ENCODE data around the gene PSMD7. TPM values are rescaled to one million over a fixed set of nuclear protein-coding genes. Genes with fewer than 3 reads are reported as not detected.

PSMD7 gene
- total and polyA plus RNA-seq, 2 donors (not counting 1 experiment from before 2014, with no cell fraction given): 34.1 to 60.8 TPM

DNA sequence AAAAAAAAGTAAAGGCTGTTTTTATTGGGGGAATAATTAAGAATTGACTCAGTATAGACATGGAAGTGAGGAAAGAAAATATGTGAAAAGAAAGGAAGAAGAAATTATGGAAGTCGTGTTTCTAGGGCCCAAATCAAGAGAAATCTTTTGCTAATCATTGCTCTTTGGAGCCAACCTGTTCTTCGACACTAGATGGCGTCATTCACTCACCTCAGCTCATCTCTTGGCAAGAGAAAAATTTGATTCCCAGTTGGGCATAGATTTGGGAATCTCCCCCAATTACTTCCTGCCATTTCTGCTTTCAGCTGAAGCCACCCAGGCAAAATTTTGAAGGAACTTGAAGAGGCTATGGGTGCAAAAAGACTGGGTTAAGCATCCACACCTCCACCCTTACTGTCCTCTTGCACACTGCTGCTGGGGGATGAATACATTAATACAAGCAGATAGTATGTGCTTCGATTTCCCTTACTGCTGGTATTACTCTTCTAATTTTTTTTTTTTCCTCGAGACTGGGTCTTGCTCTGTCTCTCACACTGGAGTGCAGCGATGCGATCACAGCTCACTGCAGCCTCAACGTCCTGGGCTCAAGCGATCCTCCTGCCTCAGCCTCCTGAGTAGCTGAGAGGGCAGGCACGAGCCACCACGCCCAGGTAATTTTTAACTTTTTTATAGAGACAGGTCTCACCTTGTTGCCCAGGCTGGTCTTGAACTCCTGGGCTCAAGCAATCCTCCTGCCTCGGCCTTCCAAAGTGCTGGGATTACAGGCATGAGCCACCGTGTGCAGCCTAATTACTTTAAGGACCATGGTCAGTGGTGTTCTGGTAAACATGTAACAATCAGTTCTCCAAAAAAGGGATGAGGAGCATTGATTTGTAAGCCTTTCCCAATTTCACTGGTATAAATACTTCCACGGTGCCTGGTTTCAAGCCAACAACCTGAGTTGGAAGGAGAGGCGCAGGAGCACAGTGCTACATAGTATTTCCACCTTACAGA lies 13.5 kb downstream of the PSMD7 start:
- Histone ChIP-seq H3K27me3 (replicated peaks in 1 of 4; ENCODE audit: control extremely low read depth in 1 of 4, control insufficient read depth in 3 of 4, insufficient read depth in 4 of 4, low read length in 3 of 4) (no peaks in the 10 kb centered on the region), H2AFZ (ENCODE audit: insufficient read depth, low read depth, low read length, poor library complexity, severe bottlenecking) (no peak overlapping the region), H4K20me1 (ENCODE audit: control insufficient read depth, insufficient read depth, low read length, poor library complexity, severe bottlenecking) (no peaks in the 10 kb centered on the region), H3K4me2 (replicated peaks; ENCODE audit: low read depth, low read length, poor library complexity, severe bottlenecking) (no peak overlapping the region), H3K36me3 (replicated peaks in 1 of 2; ENCODE audit: control extremely low read depth in 1 of 2, control insufficient read depth in 1 of 2, extremely low read depth in 1 of 2, insufficient read depth in 2 of 2, low read length in 1 of 2) (peaks cover 8 to 21% of the 10 kb centered on the region in 2 experiments), H3K4me3 (ENCODE audit: control extremely low read depth in 1 of 5, extremely low read depth in 1 of 5, insufficient read depth in 1 of 5, low read depth in 2 of 5, low read length in 4 of 5) (no peak overlapping the region), H3K9me3 (ENCODE audit: control extremely low read depth in 1 of 3, control insufficient read depth in 2 of 3, insufficient read depth in 1 of 3, low read length in 2 of 3) (no peaks in the 10 kb centered on the region), H3K4me1 (ENCODE audit: control insufficient read depth in 2 of 2, insufficient read depth in 2 of 2, low read length in 2 of 2) (no peaks in the 10 kb centered on the region), H3K9ac (ENCODE audit: low read length) (no peak overlapping the region), H3K79me2 (ENCODE audit: control insufficient read depth, insufficient read depth, low read length) (no peaks in the 10 kb centered on the region), H3K27ac (ENCODE audit: low read length in 2 of 2) (no peak overlapping the region)
- CTCF ChIA-PET: interaction anchor here (0.6 to 3.3 kb wide), 13 partner anchors 10 to 330 kb away, joined by 3 to 16 read pairs (median 4); no protein-coding TSS in a partner anchor
- Mint-ChIP-seq H3K27ac (no peak overlapping the region), H3K4me1 (no peaks in the 10 kb centered on the region), H3K27me3 (no peaks in the 10 kb centered on the region), H3K9me3 (ENCODE audit: insufficient read depth) (no peaks in the 10 kb centered on the region), H3K4me3 (no peak overlapping the region)
- POLR2A ChIA-PET: no interaction called here
- TF ChIP-seq, protein P1, sequence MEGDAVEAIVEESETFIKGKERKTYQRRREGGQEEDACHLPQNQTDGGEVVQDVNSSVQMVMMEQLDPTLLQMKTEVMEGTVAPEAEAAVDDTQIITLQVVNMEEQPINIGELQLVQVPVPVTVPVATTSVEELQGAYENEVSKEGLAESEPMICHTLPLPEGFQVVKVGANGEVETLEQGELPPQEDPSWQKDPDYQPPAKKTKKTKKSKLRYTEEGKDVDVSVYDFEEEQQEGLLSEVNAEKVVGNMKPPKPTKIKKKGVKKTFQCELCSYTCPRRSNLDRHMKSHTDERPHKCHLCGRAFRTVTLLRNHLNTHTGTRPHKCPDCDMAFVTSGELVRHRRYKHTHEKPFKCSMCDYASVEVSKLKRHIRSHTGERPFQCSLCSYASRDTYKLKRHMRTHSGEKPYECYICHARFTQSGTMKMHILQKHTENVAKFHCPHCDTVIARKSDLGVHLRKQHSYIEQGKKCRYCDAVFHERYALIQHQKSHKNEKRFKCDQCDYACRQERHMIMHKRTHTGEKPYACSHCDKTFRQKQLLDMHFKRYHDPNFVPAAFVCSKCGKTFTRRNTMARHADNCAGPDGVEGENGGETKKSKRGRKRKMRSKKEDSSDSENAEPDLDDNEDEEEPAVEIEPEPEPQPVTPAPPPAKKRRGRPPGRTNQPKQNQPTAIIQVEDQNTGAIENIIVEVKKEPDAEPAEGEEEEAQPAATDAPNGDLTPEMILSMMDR (IDR thresholded peaks at IDR 0.05): peak; percentile 82
- no peak for TF ChIP-seq EZH2 (IDR thresholded peaks at IDR 0.05; ENCODE audit: borderline replicate concordance, insufficient read depth, low read depth, low read length, poor library complexity, severe bottlenecking)
- intact Hi-C loops (cut with micrococcal nuclease): no loop called here
- DNase-seq (peak; percentile 56), ATAC-seq (ENCODE audit: low read depth) (no peak)
- 93% methylated on average over 10 of the region's 15 CpGs for WGBS (ENCODE audit: insufficient coverage)

DNA sequence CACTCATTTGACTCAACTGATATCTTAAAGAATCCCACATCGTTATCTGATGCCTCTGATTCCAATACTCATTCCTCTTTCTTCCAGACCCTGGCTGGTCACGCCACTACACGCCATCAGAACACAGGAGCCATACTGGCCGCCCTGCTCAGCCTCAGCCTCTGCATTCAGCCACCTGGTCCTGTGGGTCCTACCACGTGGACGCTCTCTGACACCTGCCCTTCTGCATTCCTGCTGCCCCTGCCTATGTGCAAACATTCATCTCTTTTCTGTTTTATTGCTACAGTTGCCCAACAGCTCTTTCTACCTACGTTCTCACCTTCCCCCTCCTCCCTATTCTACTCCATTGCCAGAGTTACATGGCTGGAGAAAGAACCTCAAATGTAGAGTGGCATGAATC lies 18.4 kb downstream of the PSMD7 start:
- ChIA-PET POLR2A (interaction anchor here (0.7 kb wide), 1 partner anchor 17 kb away, joined by 3 read pairs; no protein-coding TSS in a partner anchor), CTCF (no interaction called here)
- Histone ChIP-seq H3K27me3 (replicated peaks in 1 of 4; ENCODE audit: control extremely low read depth in 1 of 4, control insufficient read depth in 3 of 4, insufficient read depth in 4 of 4, low read length in 3 of 4) (no peaks in the 10 kb centered on the region), H3K79me2 (ENCODE audit: control insufficient read depth, insufficient read depth, low read length) (no peaks in the 10 kb centered on the region), H3K4me3 (ENCODE audit: control extremely low read depth in 1 of 5, extremely low read depth in 1 of 5, insufficient read depth in 1 of 5, low read depth in 2 of 5, low read length in 4 of 5) (no peak overlapping the region), H4K20me1 (ENCODE audit: control insufficient read depth, insufficient read depth, low read length, poor library complexity, severe bottlenecking) (no peaks in the 10 kb centered on the region), H3K4me2 (replicated peaks; ENCODE audit: low read depth, low read length, poor library complexity, severe bottlenecking) (no peak overlapping the region), H3K27ac (ENCODE audit: low read length in 2 of 2) (no peak overlapping the region), H2AFZ (ENCODE audit: insufficient read depth, low read depth, low read length, poor library complexity, severe bottlenecking) (no peak overlapping the region), H3K36me3 (replicated peaks in 1 of 2; ENCODE audit: control extremely low read depth in 1 of 2, control insufficient read depth in 1 of 2, extremely low read depth in 1 of 2, insufficient read depth in 2 of 2, low read length in 1 of 2) (no peaks in the 10 kb centered on the region), H3K9ac (ENCODE audit: low read length) (no peak overlapping the region), H3K4me1 (ENCODE audit: control insufficient read depth in 2 of 2, insufficient read depth in 2 of 2, low read length in 2 of 2) (no peaks in the 10 kb centered on the region), H3K9me3 (ENCODE audit: control extremely low read depth in 1 of 3, control insufficient read depth in 2 of 3, insufficient read depth in 1 of 3, low read length in 2 of 3) (no peaks in the 10 kb centered on the region)
- H3K4me1 Mint-ChIP-seq: no peaks in the 10 kb centered on the region
- H3K4me3 Mint-ChIP-seq: no peak overlapping the region
- DNase-seq (no peak), ATAC-seq (ENCODE audit: low read depth) (no peak)
- WGBS (ENCODE audit: insufficient coverage): 98% methylated on average over 7 of the region's 7 CpGs
- no peak for TF ChIP-seq EZH2 (IDR thresholded peaks at IDR 0.05; ENCODE audit: borderline replicate concordance, insufficient read depth, low read depth, low read length, poor library complexity, severe bottlenecking)
- TF ChIP-seq, protein P1 (IDR thresholded peaks at IDR 0.05): no peak
- no peaks in the 10 kb centered on the region for H3K9me3 Mint-ChIP-seq (ENCODE audit: insufficient read depth)
- intact Hi-C loops (cut with micrococcal nuclease): no loop called here
- no peak overlapping the region for H3K27ac Mint-ChIP-seq
- H3K27me3 Mint-ChIP-seq: no peaks in the 10 kb centered on the region

Measured in B cell (primary cell).